NT2/D1 (cell line): ENCODE measurements around the gene METTL27.

Source experiments
- SUZ12 ChIP-seq: IDR thresholded peaks from 2 replicates; pipeline ENCODE4 v1.6.1; 2011; ENCODE audit not compliant: insufficient read length, insufficient read depth; ENCODE audit errors: extremely low read depth
- YY1 ChIP-seq: IDR thresholded peaks from 2 replicates; pipeline ENCODE4 v1.6.1; 2011; ENCODE audit not compliant: insufficient read length, insufficient read depth
- ZNF274 ChIP-seq: IDR thresholded peaks from 2 replicates; pipeline ENCODE4 v1.6.1; 2011; ENCODE audit warnings: mild to moderate bottlenecking, low read depth, low read length

- TF ChIP-seq ZNF274 (no peak), YY1 (no peak), SUZ12 (no peak)
Measured at GRCh38 chr7:73811760-73812168, 30.6 kb downstream of the METTL27 start.
